Kidney epithelial cell (primary cell): ENCODE data around the gene HHATL. TPM values are rescaled to one million over a fixed set of nuclear protein-coding genes. Genes with fewer than 3 reads are reported as not detected.

Source experiments
- DNase-seq: peaks from one replicate; pipeline ENCODE4 v3.0.0-alpha.2; 2010; ENCODE audit warnings: low read depth
- H3K27me3 ChIP-seq: 2 replicates; pipeline ENCODE4 v1.6.0; 2011; ENCODE audit warnings: low read length; ENCODE audit not compliant: control insufficient read depth, insufficient read depth
- H3K36me3 ChIP-seq: 2 replicates; pipeline ENCODE4 v1.5.1; 2011; ENCODE audit warnings: low read length; ENCODE audit not compliant: control insufficient read depth, insufficient read depth
- H3K4me3 ChIP-seq: 2 replicates; pipeline ENCODE4 v1.5.1; 2011; ENCODE audit warnings: low read depth, mild to moderate bottlenecking, control low read depth, low read length
- CTCF ChIP-seq: IDR thresholded peaks from 2 replicates; pipeline ENCODE4 v1.5.1; 2011; ENCODE audit warnings: mild to moderate bottlenecking, moderate library complexity, low read length, control low read depth, inconsistent platforms; ENCODE audit not compliant: insufficient read depth, poor library complexity, severe bottlenecking
- total RNA-seq: library from RNA; depleted of rRNA; stranded (reverse); fragments of >200 nt; gene quantifications from 2 replicates; pipeline ENCODE4 v1.2.3, GENCODE V29; 2015

Gene HHATL
- total RNA-seq, 1 donor from 2014 or later: not detected

- no peak for DNase-seq
- peak within 1 kb of the TSS; percentile 79 for H3K4me3 ChIP-seq
- no peaks in the 10 kb centered on the region for H3K36me3 ChIP-seq
- no peaks in the 10 kb centered on the region for H3K27me3 ChIP-seq
- TF ChIP-seq CTCF: no peak
Observed at GRCh38 chr3:42653560-42654330, 48.9 kb downstream of the HHATL start, which contains the start of gene ZBTB47. ZBTB47 (plus strand) TSS chr3:42653697; CDS start chr3:42658356, 4,659 bp downstream.

GRCh38 chr3:42653303-42653559 lies 49.4 kb downstream of the HHATL start:
- Histone ChIP-seq H3K36me3 (no peaks in the 10 kb centered on the region), H3K27me3 (no peaks in the 10 kb centered on the region), H3K4me3 (peak overlapping the region; percentile 79)
- DNase-seq: no peak
- no peak for TF ChIP-seq CTCF

- peak overlapping the region; percentile 79 for H3K4me3 ChIP-seq
- no peaks in the 10 kb centered on the region for H3K27me3 ChIP-seq
- no peaks in the 10 kb centered on the region for H3K36me3 ChIP-seq
- no peak for TF ChIP-seq CTCF
- DNase-seq: peak; percentile 66
Observed at GRCh38 chr3:42652611-42653302, 49.8 kb downstream of the HHATL start.

GRCh38 chr3:42652251-42652610 lies 50.4 kb downstream of the HHATL start:
- no peak overlapping the region for H3K4me3 ChIP-seq
- no peak for DNase-seq
- no peaks in the 10 kb centered on the region for H3K36me3 ChIP-seq
- TF ChIP-seq CTCF: no peak
- no peaks in the 10 kb centered on the region for H3K27me3 ChIP-seq

GRCh38 chr3:42651248-42652091 lies 51.1 kb downstream of the HHATL start:
- no peak for TF ChIP-seq CTCF
- Histone ChIP-seq H3K36me3 (no peaks in the 10 kb centered on the region), H3K4me3 (no peak overlapping the region), H3K27me3 (no peaks in the 10 kb centered on the region)
- DNase-seq: peak; percentile 26
